NCI-H187 (cell line): ENCODE results near the gene CDKAL1.
"Not testable (repeated sequence)": the region's sequence is repeated elsewhere in the genome, so short reads cannot be mapped to it uniquely, and the experiment has no call there.

Source experiments
- DNase-seq, 2 experiments: peaks; one replicate each; lab custom pipeline; 2025; lab: John Stamatoyannopoulos, UW

Gene CDKAL1

GRCh38 chr6:21026576-21027273 is 492.5 kb downstream of the CDKAL1 start:
- no peak for DNase-seq

- DNase-seq: no peak
Observed at GRCh38 chr6:21027507-21027906, 493.2 kb downstream of the CDKAL1 start.

- no peak for DNase-seq
Observed at GRCh38 chr6:21031182-21031581, 496.9 kb downstream of the CDKAL1 start.

DNA sequence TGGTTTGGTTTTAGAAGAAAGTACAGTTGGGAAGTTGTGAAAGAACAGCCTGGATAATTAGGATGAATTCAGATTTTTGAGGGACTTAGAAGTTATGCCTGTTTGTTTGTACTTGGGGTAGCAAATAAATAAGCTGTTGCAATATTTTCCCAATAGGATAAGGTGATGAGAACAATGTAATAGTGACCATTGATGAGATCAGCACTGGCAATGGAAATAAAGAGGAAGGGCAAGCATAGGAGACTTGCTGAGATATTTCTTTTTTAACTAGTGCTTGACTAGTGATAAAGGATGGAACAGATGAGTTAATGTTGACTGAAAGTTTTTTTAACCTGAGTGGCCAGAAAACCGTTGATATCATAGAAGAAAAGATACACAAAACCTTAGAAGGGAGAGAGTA is 498.8 kb downstream of the CDKAL1 start:
- no peak for DNase-seq

DNA sequence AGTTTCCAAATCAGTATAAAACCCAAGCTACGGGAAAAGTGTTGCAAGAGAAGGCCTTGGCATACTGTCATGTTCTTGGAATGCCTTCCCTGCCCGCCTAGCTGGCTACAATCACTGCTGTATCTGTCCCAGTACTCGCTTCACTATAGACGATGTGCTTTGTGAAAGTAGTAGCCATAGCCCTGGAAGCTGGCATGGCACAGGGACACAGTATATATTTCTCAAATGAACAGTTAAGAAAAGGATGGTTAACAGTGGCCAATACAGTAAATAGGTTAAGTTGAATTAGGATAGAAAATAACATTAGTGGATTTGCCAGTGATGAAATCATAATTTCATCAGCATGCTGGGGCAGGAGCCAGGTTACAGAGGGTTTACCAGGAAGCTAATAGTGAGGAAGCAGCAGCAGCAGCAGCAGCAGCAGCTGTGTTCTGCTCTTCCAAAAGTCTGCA is 499.3 kb downstream of the CDKAL1 start:
- no peak for DNase-seq

- DNase-seq: no peak
Observed at GRCh38 chr6:21034345-21034744, 500.1 kb downstream of the CDKAL1 start.

DNA sequence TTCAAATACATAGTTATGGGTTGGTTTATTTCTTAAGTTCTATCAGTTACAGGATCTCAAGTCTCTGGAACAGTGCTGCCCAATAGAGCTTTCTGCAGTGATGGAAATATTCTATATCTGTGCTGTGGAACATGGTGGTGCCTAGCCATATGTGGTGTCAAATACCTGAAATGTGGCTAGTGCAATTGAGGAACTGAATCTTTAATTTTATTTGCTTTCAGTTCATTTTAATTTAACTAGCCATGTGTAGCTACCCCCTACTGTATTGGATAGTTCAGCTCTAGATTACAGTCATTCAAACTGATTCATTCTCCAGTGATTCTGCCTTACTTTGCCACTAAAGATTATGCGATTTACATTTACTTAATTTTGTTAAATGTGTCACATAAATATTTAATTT is 503.2 kb downstream of the CDKAL1 start:
- DNase-seq: no peak

- no peak for DNase-seq
Observed at GRCh38 chr6:21039926-21040325, 505.7 kb downstream of the CDKAL1 start.

GRCh38 chr6:21045135-21045700 is 511.0 kb downstream of the CDKAL1 start:
- DNase-seq: no peak

GRCh38 chr6:21046276-21046675 is 512.0 kb downstream of the CDKAL1 start:
- peak in 1 of 2 experiments; percentile 3 for DNase-seq

DNA sequence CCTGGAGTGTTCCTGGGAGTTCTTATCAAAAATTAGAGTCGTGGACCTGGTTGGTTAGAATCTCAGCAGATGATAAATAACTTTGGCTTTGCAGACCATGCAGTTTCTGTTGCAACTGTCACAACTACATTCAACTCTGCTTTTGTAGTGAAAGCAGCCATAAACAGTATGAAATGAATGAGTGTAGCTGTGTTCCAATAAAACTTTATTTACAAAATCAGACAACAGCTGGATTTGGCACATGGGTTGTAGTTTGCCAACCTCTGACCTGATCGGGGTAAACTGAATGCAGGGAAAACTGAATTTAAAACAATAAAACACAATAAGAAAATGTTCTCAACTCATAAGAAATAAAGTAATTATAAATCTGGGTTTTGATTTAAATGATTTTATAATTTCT is 513.8 kb downstream of the CDKAL1 start:
- no peak for DNase-seq

GRCh38 chr6:21049148-21049547 is 514.9 kb downstream of the CDKAL1 start:
- DNase-seq: no peak

DNA sequence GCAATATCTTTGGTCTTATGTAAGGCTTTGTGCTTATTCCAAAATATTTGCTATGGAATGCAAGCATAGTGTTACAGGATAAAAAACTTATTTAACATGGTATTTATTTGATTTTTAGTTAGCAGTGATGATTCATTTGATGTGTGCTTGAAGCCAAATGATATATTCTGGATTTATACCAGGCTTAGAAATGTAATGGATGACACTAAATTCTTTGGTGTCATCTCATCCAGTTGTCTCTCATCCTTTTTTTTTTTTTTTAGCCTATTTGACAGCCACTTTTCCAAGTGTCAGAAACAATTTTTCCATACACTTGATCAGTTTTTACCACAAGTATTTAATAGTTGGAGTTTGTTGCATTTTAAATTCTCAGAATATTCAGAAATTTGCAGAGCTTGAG is 515.3 kb downstream of the CDKAL1 start:
- DNase-seq: no peak

GRCh38 chr6:21050935-21051334 is 516.7 kb downstream of the CDKAL1 start:
- DNase-seq: no peak

DNA sequence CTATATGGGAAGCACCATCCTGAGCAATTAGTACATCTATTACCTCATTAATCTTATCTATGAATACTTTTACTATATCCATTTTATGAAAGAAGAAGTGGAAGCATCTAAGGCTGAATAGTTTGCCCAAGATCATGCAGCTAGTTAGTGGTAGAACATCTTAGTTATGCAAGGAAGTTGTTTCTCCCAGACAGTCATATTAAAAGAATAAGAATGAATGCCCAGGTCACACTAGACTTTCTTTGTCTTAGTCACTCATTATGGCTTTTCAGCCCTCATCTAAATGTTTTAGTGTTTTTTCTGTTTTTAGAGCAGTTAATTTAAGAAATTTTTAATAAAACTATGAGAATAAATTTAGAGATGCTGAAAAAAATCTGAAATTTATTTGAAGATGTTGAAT is 517.5 kb downstream of the CDKAL1 start:
- DNase-seq: no peak

- no peak for DNase-seq
Observed at GRCh38 chr6:21053612-21054011, 519.4 kb downstream of the CDKAL1 start.

DNA sequence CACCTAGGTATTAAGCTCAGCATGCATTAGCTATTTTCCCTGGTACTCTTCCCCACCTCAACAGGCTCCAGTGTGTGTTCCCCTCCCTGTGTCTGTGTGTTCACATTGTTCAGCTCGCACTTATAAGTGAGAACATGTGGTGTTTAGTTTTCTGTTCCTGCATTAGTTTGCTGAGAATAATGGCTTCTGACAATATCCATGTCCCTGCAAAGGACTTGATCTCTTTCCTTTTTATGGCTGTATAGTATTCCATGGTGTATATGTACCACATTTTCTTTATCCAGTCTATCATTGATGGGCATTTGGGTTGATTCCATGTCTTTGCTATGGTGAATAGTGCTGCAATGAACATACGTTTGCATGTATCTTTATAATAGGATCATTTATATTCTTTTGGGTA is 521.2 kb downstream of the CDKAL1 start:
- not testable (repeated sequence) for DNase-seq

GRCh38 chr6:21061892-21062291 is 527.6 kb downstream of the CDKAL1 start:
- DNase-seq: no peak

GRCh38 chr6:21064756-21065340 is 530.6 kb downstream of the CDKAL1 start:
- DNase-seq: no peak

DNA sequence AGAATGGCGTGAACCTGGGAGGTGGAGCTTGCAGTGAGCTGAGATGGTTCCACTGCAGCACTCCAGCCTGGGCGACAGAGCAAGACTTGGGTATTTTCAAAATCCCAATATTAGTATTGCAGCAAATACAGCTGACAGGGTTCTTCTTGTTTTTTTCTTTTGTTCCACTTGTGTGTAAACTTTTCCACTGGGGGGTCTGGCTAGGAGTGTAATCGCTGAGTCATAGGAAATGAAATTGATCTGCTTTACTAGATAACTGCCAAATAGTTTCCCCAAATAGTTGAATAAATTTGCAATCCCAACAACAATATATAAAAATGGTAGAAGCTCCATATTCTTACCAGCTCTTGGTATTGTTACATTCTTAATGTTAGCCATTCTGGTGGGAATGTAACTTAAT is 533.3 kb downstream of the CDKAL1 start:
- DNase-seq: no peak

DNA sequence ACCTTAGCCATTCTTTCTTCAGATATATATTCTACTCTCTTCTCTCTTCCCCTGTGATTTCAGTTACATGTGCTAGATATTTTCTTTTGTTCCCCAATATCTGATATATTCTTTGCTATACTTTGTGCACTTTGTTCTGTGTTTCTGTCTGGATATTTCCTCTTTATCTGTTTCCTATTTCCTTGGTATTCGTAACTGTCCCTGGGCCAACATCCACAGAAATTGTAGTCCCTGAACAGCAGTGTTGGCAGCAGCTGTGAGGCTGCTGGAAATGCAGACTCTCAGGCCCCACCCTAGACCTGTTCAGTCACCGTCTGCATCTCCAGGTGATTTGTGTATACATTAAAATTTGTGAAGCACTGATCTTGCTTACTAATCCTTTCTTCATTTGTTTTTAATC is 536.4 kb downstream of the CDKAL1 start:
- no peak for DNase-seq

- DNase-seq: no peak
Observed at GRCh38 chr6:21071780-21072468, 537.7 kb downstream of the CDKAL1 start.

GRCh38 chr6:21073318-21073839 is 539.1 kb downstream of the CDKAL1 start:
- DNase-seq: no peak
